Esophagus (tissue), 2 donors: Measurements from ENCODE around the gene ADGRG1. TPM values are rescaled to one million over a fixed set of nuclear protein-coding genes. Genes with fewer than 3 reads are reported as not detected.

ENCODE experiments used
- H3K27ac ChIP-seq, 2 donors: one replicate each; pipeline ENCODE4 v1.5.1; 2013; ENCODE audit warnings: low read depth in 2 of 2, mild to moderate bottlenecking in 2 of 2, inconsistent platforms in 1 of 2, low read length in 1 of 2, moderate library complexity in 1 of 2
- H3K27me3 ChIP-seq, 2 donors: one replicate each; pipeline ENCODE4 v1.6.1; 2013; ENCODE audit warnings: low read length in 2 of 2, control low read depth in 1 of 2, mild to moderate bottlenecking in 1 of 2; ENCODE audit not compliant: insufficient read depth in 2 of 2, control insufficient read depth in 1 of 2
- H3K36me3 ChIP-seq, 2 donors: one replicate each; pipeline ENCODE4 v1.6.1; 2013; ENCODE audit warnings: low read length in 1 of 2; ENCODE audit not compliant: control insufficient read depth in 2 of 2, insufficient read depth in 2 of 2
- H3K4me1 ChIP-seq, 2 donors: one replicate each; pipeline ENCODE4 v1.6.1; 2013; ENCODE audit warnings: low read length in 1 of 2; ENCODE audit not compliant: control insufficient read depth in 2 of 2, insufficient read depth in 2 of 2
- H3K4me3 ChIP-seq, 2 donors: one replicate each; pipeline ENCODE4 v1.5.1; 2013; ENCODE audit warnings: low read length in 2 of 2, mild to moderate bottlenecking in 2 of 2, low read depth in 1 of 2, moderate library complexity in 1 of 2
- H3K9me3 ChIP-seq, 2 donors: one replicate each; pipeline ENCODE4 v1.6.1; 2013; ENCODE audit warnings: mild to moderate bottlenecking in 2 of 2, low read depth in 1 of 2, low read length in 1 of 2, moderate library complexity in 1 of 2; ENCODE audit not compliant: control insufficient read depth in 2 of 2, insufficient read depth in 1 of 2
- WGBS, 2 donors: extraction: QIAGEN DNeasy Blood & Tissue Kit; methylation state at CpG; one replicate each; pipeline ENCODE4 v1.1.7; 2013; 5-methylcytosine and 5-hydroxymethylcytosine counted together
- polyA plus RNA-seq, 2 donors: library from polyadenylated mRNA; stranded (reverse); fragments of 200-250 nt; gene quantifications; one replicate each; pipeline ENCODE4 v1.2.3, GENCODE V29; 2013
- donor health status: healthy with polysubstance abuse.
- donor health status: Bipolar disorder and iron deficiency.

ADGRG1 gene
- polyA plus RNA-seq, result 10 to 100 TPM; 30.9 to 31.1 TPM

- Histone ChIP-seq H3K27me3 (no peaks in the 10 kb centered on the region), H3K9me3 (no peaks in the 10 kb centered on the region), H3K36me3 (no peaks in the 10 kb centered on the region), H3K27ac (peak within 1 kb of the TSS in 1 of 2 donors; percentile 71), H3K4me3 (peak within 1 kb of the TSS; percentile 5 to 42), H3K4me1 (peaks cover 0 to 25% of the 10 kb centered on the region in 2 donors)
- 15 to 30% methylated on average over 31 to 32 of the region's 32 CpGs for WGBS, 2 donors
Measured at GRCh38 chr16:57628008-57628781, at the start of gene ADGRG1. Gene ADGRG1 (plus strand): TSS chr16:57628630. CDS start chr16:57650288, 21,658 bp downstream.

- Histone ChIP-seq H3K27me3 (no peaks in the 10 kb centered on the region), H3K4me1 (no peaks in the 10 kb centered on the region)
- WGBS, 2 donors, result 40 to 48% methylated on average over 2 of the region's 2 CpGs
Measured at GRCh38 chr16:57579361-57579665, 49.1 kb upstream of the ADGRG1 start.

GRCh38 chr16:57585051-57585687 lies 43.3 kb upstream of the ADGRG1 start:
- no peaks in the 10 kb centered on the region for H3K9me3 ChIP-seq
- no peak overlapping the region for H3K27ac ChIP-seq
- no peaks in the 10 kb centered on the region for H3K4me1 ChIP-seq
- H3K27me3 ChIP-seq, result no peaks in the 10 kb centered on the region
- H3K4me3 ChIP-seq, result no peak overlapping the region
- WGBS, 2 donors, result 40 to 53% methylated on average over 3 of the region's 3 CpGs
- H3K36me3 ChIP-seq, result no peaks in the 10 kb centered on the region

More at GRCh38 chr16:57579361-57579665, 49.1 kb upstream of the ADGRG1 start:
- Histone ChIP-seq H3K27ac (no peak overlapping the region), H3K4me3 (no peak overlapping the region), H3K9me3 (no peaks in the 10 kb centered on the region), H3K36me3 (no peaks in the 10 kb centered on the region)

GRCh38 chr16:57588831-57589230 lies 39.6 kb upstream of the ADGRG1 start:
- Histone ChIP-seq H3K36me3 (no peaks in the 10 kb centered on the region), H3K9me3 (no peaks in the 10 kb centered on the region), H3K27ac (no peak overlapping the region), H3K27me3 (no peaks in the 10 kb centered on the region), H3K4me3 (no peak overlapping the region), H3K4me1 (peaks cover 0 to 16% of the 10 kb centered on the region in 2 donors)
- 75 to 76% methylated on average over 7 of the region's 7 CpGs for WGBS, 2 donors

- WGBS, 2 donors, result 89 to 91% methylated on average over 7 of the region's 7 CpGs
- H3K27me3 ChIP-seq, result no peaks in the 10 kb centered on the region
- H3K4me1 ChIP-seq, result peaks cover 0 to 16% of the 10 kb centered on the region in 2 donors
Measured at GRCh38 chr16:57589374-57589773, 39.1 kb upstream of the ADGRG1 start.

GRCh38 chr16:57590654-57591085 lies 37.8 kb upstream of the ADGRG1 start:
- WGBS, 2 donors, result 47 to 55% methylated on average over 8 of the region's 8 CpGs

More at GRCh38 chr16:57589374-57589773, 39.1 kb upstream of the ADGRG1 start:
- no peaks in the 10 kb centered on the region for H3K36me3 ChIP-seq
- no peaks in the 10 kb centered on the region for H3K9me3 ChIP-seq
- H3K27ac ChIP-seq, result no peak overlapping the region
- H3K4me3 ChIP-seq, result no peak overlapping the region

GRCh38 chr16:57591086-57591869 lies 37.2 kb upstream of the ADGRG1 start:
- Histone ChIP-seq H3K27ac (peak overlapping the region; percentile 50 to 78), H3K27me3 (peaks cover 0 to 3% of the 10 kb centered on the region in 2 donors), H3K9me3 (peaks cover 0 to 3% of the 10 kb centered on the region in 2 donors), H3K4me1 (peaks cover 0 to 16% of the 10 kb centered on the region in 2 donors), H3K4me3 (no peak overlapping the region), H3K36me3 (no peaks in the 10 kb centered on the region)
- 16 to 17% methylated on average over 9 of the region's 9 CpGs for WGBS, 2 donors

More at GRCh38 chr16:57590654-57591085, 37.8 kb upstream of the ADGRG1 start:
- peaks cover 0 to 2% of the 10 kb centered on the region in 2 donors for H3K27me3 ChIP-seq
- peaks cover 0 to 2% of the 10 kb centered on the region in 2 donors for H3K9me3 ChIP-seq
- H3K4me3 ChIP-seq, result no peak overlapping the region
- H3K36me3 ChIP-seq, result no peaks in the 10 kb centered on the region
- peaks cover 0 to 16% of the 10 kb centered on the region in 2 donors for H3K4me1 ChIP-seq
- peak overlapping the region; percentile 50 to 78 for H3K27ac ChIP-seq

GRCh38 chr16:57591870-57592485 lies 36.5 kb upstream of the ADGRG1 start:
- H3K4me1 ChIP-seq, result peaks cover 0 to 16% of the 10 kb centered on the region in 2 donors
- 74 to 78% methylated on average over 7 of the region's 7 CpGs for WGBS, 2 donors
- peaks cover 0 to 3% of the 10 kb centered on the region in 2 donors for H3K27me3 ChIP-seq
- no peaks in the 10 kb centered on the region for H3K36me3 ChIP-seq
- H3K27ac ChIP-seq, result peak overlapping the region in 1 of 2 donors; percentile 33
- H3K4me3 ChIP-seq, result no peak overlapping the region
- peaks cover 0 to 3% of the 10 kb centered on the region in 2 donors for H3K9me3 ChIP-seq

- 49 to 53% methylated on average over 4 of the region's 4 CpGs for WGBS, 2 donors
- no peaks in the 10 kb centered on the region for H3K36me3 ChIP-seq
- H3K9me3 ChIP-seq, result peaks cover 0 to 3% of the 10 kb centered on the region in 2 donors
- peaks cover 0 to 16% of the 10 kb centered on the region in 2 donors for H3K4me1 ChIP-seq
- H3K4me3 ChIP-seq, result no peak overlapping the region
- peaks cover 0 to 3% of the 10 kb centered on the region in 2 donors for H3K27me3 ChIP-seq
- peak overlapping the region in 1 of 2 donors; percentile 33 for H3K27ac ChIP-seq
Measured at GRCh38 chr16:57592591-57593003, 35.8 kb upstream of the ADGRG1 start.
